GM21717 (cell line): ENCODE data around the gene PCDHA6.
"Not testable (repeated sequence)": the region's sequence is repeated elsewhere in the genome, so short reads cannot be mapped to it uniquely, and the experiment has no call there.

Experiments used
- ATAC-seq: cut with Tn5 transposase; IDR thresholded peaks from one replicate; pipeline ENCODE4 v1.9.1; 2021; ENCODE audit warnings: mild to moderate bottlenecking, moderate library complexity; ENCODE audit not compliant: unreplicated experiment

The PCDHA6 gene

GRCh38 chr5:140855772-140856674 lies 28.3 kb downstream of the PCDHA6 start, which contains the start of gene PCDHA10:
TSS of gene PCDHA10 (plus strand) at chr5:140855897. CDS start at chr5:140856049, 152 bp downstream.
- no peak for ATAC-seq

- no peak for ATAC-seq
These were observed 29.6 kb downstream of the PCDHA6 start for GRCh38 chr5:140857177-140857986.

GRCh38 chr5:140857987-140858240 lies 30.2 kb downstream of the PCDHA6 start:
- ATAC-seq = no peak

- ATAC-seq = no peak
These were observed 34.9 kb downstream of the PCDHA6 start for GRCh38 chr5:140862441-140863295.

GRCh38 chr5:140868721-140869554 lies 41.2 kb downstream of the PCDHA6 start, which contains the start of gene PCDHA11:
TSS of gene PCDHA11 (plus strand) at chr5:140868957. CDS start at chr5:140869104, 147 bp downstream.
- ATAC-seq = no peak

- no peak for ATAC-seq
These were observed 41.8 kb downstream of the PCDHA6 start for GRCh38 chr5:140869555-140869886.

- no peak for ATAC-seq
These were observed 42.8 kb downstream of the PCDHA6 start for GRCh38 chr5:140870221-140871201.

- no peak for ATAC-seq
These were observed 47.6 kb downstream of the PCDHA6 start, which contains the start of gene PCDHA12 for GRCh38 chr5:140875085-140876065. TSS of gene PCDHA12 (plus strand) at chr5:140875308. CDS start at chr5:140875473, 165 bp downstream.

GRCh38 chr5:140876541-140877261 lies 48.9 kb downstream of the PCDHA6 start:
- not testable (repeated sequence) for ATAC-seq

- ATAC-seq = no peak
These were observed 49.5 kb downstream of the PCDHA6 start for GRCh38 chr5:140877262-140877581.
